ENCODE measurements around the gene KCNJ10. TPM values are rescaled to one million over a fixed set of nuclear protein-coding genes. Genes with fewer than 3 reads are reported as not detected.
A peak's percentile ranks its signal among the peaks of the same experiment; 100 is the strongest.

KCNJ10 gene
- total and polyA plus RNA-seq, 8 donors: 0.19 to 1.1 (median 0.78) TPM; not detected in 5

DNA sequence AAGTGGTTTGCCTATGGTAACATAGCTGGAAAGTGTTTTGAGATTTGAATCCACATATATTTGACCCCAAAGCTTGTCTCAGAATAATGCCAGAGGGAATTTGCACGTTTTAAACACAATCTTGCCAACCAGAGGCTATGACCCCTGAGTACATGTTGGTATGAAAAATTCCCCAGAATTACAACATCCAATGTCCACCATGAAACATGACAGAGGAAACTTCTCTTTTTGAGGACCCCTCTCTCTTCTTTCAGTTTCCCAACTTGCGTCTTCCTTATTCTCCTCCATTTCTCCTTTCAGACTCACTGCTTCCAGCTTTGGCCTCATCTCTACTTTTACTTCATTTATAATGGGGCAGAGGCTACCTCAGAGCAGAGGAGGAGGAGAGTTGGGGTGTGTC lies 5.9 kb upstream of the KCNJ10 start:
- 49 to 58% (median 53%) methylated on average over 2 of the region's 2 CpGs for WGBS, 5 donors
- intact Hi-C loops (cut with DNase I; ENCODE audit: low total_unique reads): no loop called here
- no peak for TF ChIP-seq POLR2A (IDR thresholded peaks at IDR 0.05)
- no peak for TF ChIP-seq POLR2AphosphoS5 (IDR thresholded peaks at IDR 0.05)
- TF ChIP-seq, protein P1, sequence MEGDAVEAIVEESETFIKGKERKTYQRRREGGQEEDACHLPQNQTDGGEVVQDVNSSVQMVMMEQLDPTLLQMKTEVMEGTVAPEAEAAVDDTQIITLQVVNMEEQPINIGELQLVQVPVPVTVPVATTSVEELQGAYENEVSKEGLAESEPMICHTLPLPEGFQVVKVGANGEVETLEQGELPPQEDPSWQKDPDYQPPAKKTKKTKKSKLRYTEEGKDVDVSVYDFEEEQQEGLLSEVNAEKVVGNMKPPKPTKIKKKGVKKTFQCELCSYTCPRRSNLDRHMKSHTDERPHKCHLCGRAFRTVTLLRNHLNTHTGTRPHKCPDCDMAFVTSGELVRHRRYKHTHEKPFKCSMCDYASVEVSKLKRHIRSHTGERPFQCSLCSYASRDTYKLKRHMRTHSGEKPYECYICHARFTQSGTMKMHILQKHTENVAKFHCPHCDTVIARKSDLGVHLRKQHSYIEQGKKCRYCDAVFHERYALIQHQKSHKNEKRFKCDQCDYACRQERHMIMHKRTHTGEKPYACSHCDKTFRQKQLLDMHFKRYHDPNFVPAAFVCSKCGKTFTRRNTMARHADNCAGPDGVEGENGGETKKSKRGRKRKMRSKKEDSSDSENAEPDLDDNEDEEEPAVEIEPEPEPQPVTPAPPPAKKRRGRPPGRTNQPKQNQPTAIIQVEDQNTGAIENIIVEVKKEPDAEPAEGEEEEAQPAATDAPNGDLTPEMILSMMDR (IDR thresholded peaks at IDR 0.05): no peak
- no peak for TF ChIP-seq EP300 (IDR thresholded peaks at IDR 0.05)
- Histone ChIP-seq H3K36me3 (no peaks in the 10 kb centered on the region), H3K27me3 (peaks cover 7 to 51% (median 8%) of the 10 kb centered on the region in 3 donors), H3K27ac (no peak overlapping the region), H3K9me3 (no peaks in the 10 kb centered on the region), H3K4me1 (peaks cover 0 to 7% (median 2%) of the 10 kb centered on the region in 4 donors), H3K4me3 (no peak overlapping the region)
- DNase-seq: no peak

DNA sequence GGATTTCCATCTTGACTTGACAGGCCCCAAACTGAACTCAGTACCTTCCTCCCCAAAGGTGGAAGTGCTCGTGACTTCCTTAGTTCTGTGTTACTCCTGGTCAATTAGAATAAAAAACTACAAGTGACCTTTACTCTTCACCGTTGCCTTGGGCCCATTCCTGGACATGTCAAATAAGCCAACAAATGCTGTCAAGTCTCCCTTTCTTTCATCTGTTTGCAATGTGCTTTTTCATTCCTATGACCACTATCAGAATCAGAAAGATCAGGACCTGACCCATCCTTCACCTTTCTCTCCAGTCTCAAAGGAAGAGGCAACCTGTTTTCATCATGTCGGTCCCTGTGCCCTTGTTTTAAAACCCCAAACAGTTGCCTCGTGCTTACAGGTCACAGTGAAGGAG lies 4.9 kb upstream of the KCNJ10 start:
- 46 to 64% (median 60%) methylated on average over 4 of the region's 4 CpGs for WGBS, 5 donors

GRCh38 chr1:160071289-160071688 lies 1.3 kb upstream of the KCNJ10 start:
- intact Hi-C loops (cut with DNase I; ENCODE audit: low total_unique reads): no loop called here
- peaks cover 0 to 18% (median 15%) of the 10 kb centered on the region in 4 donors for H3K4me1 ChIP-seq
- no peaks in the 10 kb centered on the region for H3K9me3 ChIP-seq
- WGBS, 5 donors: 83 to 88% (median 86%) methylated on average over 5 of the region's 5 CpGs
- H3K4me3 ChIP-seq: no peak overlapping the region
- TF ChIP-seq POLR2A (IDR thresholded peaks at IDR 0.05) (no peak), POLR2AphosphoS5 (IDR thresholded peaks at IDR 0.05) (no peak), EP300 (IDR thresholded peaks at IDR 0.05) (no peak)
- TF ChIP-seq, protein P1 (IDR thresholded peaks at IDR 0.05): no peak
- H3K27ac ChIP-seq: no peak overlapping the region
- peaks cover 0 to 47% (median 16%) of the 10 kb centered on the region in 3 donors for H3K27me3 ChIP-seq
- H3K36me3 ChIP-seq: no peaks in the 10 kb centered on the region
- DNase-seq: no peak

More for the DNA sequence above, 4.9 kb upstream of the KCNJ10 start:
- no peak overlapping the region for H3K27ac ChIP-seq
- H3K36me3 ChIP-seq: no peaks in the 10 kb centered on the region
- intact Hi-C loops (cut with DNase I; ENCODE audit: low total_unique reads): no loop called here
- H3K4me3 ChIP-seq: no peak overlapping the region
- TF ChIP-seq, protein P1 (IDR thresholded peaks at IDR 0.05): no peak
- TF ChIP-seq POLR2AphosphoS5 (IDR thresholded peaks at IDR 0.05) (no peak), POLR2A (IDR thresholded peaks at IDR 0.05) (no peak), EP300 (IDR thresholded peaks at IDR 0.05) (no peak)
- H3K9me3 ChIP-seq: no peaks in the 10 kb centered on the region
- no peak for DNase-seq
- H3K4me1 ChIP-seq: peaks cover 0 to 14% (median 11%) of the 10 kb centered on the region in 4 donors
- H3K27me3 ChIP-seq: peaks cover 7 to 51% (median 9%) of the 10 kb centered on the region in 3 donors

GRCh38 chr1:160070243-160071163 lies 543 bp upstream of the KCNJ10 start:
- DNase-seq: peak; percentile 73 to 91
- H3K36me3 ChIP-seq: no peaks in the 10 kb centered on the region
- no peak for TF ChIP-seq POLR2A (IDR thresholded peaks at IDR 0.05)
- TF ChIP-seq, protein P1 (IDR thresholded peaks at IDR 0.05): no peak
- TF ChIP-seq EP300 (IDR thresholded peaks at IDR 0.05): no peak
- TF ChIP-seq POLR2AphosphoS5 (IDR thresholded peaks at IDR 0.05): no peak
- peak overlapping the region in 2 of 5 donors; percentile 39 to 49 for H3K27ac ChIP-seq
- H3K4me3 ChIP-seq: peak overlapping the region; percentile 52 to 62 (median 56)
- 1 to 3% (median 2%) methylated on average over 39 to 46 of the region's 46 CpGs for WGBS, 5 donors
- peaks cover 0 to 42% (median 16%) of the 10 kb centered on the region in 3 donors for H3K27me3 ChIP-seq
- H3K4me1 ChIP-seq: peaks cover 0 to 18% (median 15%) of the 10 kb centered on the region in 4 donors
- intact Hi-C loops (cut with DNase I; ENCODE audit: low total_unique reads): no loop called here
- no peaks in the 10 kb centered on the region for H3K9me3 ChIP-seq
